Epithelial cell of proximal tubule (primary cell): ENCODE measurements around the gene RUNX2. TPM values are rescaled to one million over a fixed set of nuclear protein-coding genes. Genes with fewer than 3 reads are reported as not detected.

Experiments
- DNase-seq: peaks from one replicate; pipeline ENCODE4 v3.0.0-alpha.2; 2011; ENCODE audit warnings: low read depth
- H3K4me3 ChIP-seq: 2 replicates; pipeline ENCODE4 v1.5.1; 2011; ENCODE audit warnings: low read depth, mild to moderate bottlenecking, low read length
- CTCF ChIP-seq: conservative IDR thresholded peaks from 2 replicates; pipeline ENCODE4 v1.5.1; 2012; ENCODE audit warnings: low read depth, mild to moderate bottlenecking, low read length
- total RNA-seq: library from RNA; depleted of rRNA; stranded (reverse); fragments of >200 nt; gene quantifications from 2 replicates; pipeline ENCODE4 v1.2.3, GENCODE V29; 2015

The RUNX2 gene
- total RNA-seq, 1 donor from 2014 or later: 13.1 TPM

DNA sequence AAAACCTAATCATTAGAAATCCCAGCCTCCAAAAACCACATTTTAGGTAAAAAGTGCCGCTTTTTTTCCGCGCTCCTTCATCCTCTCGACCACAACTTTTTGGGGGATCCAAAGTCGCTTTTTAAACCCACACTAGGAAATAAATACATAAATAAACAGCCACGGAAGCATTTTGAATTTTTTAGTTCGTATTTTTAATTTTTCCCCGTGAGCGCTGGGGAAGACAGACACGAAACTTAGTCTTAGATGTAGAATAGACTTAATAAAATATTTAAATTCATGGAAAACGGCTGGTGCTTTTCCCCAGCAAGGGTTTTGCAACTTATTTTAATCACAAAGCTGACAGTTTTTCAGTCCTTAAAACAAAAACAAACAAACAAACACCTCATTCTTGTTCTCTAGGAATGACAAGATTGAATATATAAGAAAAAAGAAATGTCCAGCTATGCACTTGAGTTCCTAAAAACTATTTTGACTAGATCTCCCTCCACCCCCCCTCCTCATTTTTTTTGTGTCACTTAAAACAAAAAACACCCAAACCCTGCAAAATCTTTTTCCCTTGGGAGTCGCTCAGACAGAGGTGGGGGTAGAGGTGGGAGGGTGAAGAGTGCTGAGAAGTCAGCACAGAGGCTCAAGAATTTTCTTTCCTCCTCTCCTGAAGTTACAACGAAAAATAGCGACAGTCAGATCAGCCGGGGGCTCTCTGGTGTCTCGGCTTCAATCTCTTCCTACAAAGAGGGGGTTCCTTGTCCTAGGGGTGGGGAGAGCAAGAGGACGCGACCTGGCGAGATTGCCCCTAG lies 93.0 kb downstream of the RUNX2 start:
- DNase-seq: no peak
- TF ChIP-seq CTCF: no peak
- H3K4me3 ChIP-seq: peak overlapping the region; percentile 85

GRCh38 chr6:45421709-45422502 lies 93.8 kb downstream of the RUNX2 start:
- peak overlapping the region; percentile 85 for H3K4me3 ChIP-seq
- no peak for DNase-seq
- TF ChIP-seq CTCF: peak; percentile 30

DNA sequence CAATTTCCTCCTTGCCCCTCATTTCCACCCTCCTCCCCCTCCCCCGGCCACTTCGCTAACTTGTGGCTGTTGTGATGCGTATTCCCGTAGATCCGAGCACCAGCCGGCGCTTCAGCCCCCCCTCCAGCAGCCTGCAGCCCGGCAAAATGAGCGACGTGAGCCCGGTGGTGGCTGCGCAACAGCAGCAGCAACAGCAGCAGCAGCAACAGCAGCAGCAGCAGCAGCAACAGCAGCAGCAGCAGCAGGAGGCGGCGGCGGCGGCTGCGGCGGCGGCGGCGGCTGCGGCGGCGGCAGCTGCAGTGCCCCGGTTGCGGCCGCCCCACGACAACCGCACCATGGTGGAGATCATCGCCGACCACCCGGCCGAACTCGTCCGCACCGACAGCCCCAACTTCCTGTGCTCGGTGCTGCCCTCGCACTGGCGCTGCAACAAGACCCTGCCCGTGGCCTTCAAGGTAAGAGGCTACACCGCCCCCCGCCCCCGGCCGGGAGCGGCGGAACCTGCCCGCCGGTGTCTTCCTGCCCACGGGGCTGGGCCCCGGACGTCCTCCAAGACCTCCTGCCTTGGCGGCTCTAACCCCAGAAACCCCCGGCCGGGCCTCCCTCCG lies 94.5 kb downstream of the RUNX2 start:
- DNase-seq: no peak
- TF ChIP-seq CTCF: no peak
- H3K4me3 ChIP-seq: peak overlapping the region; percentile 85

GRCh38 chr6:45423111-45423823 lies 95.1 kb downstream of the RUNX2 start:
- no peak for DNase-seq
- H3K4me3 ChIP-seq: peak overlapping the region; percentile 85
- TF ChIP-seq CTCF: no peak

DNA sequence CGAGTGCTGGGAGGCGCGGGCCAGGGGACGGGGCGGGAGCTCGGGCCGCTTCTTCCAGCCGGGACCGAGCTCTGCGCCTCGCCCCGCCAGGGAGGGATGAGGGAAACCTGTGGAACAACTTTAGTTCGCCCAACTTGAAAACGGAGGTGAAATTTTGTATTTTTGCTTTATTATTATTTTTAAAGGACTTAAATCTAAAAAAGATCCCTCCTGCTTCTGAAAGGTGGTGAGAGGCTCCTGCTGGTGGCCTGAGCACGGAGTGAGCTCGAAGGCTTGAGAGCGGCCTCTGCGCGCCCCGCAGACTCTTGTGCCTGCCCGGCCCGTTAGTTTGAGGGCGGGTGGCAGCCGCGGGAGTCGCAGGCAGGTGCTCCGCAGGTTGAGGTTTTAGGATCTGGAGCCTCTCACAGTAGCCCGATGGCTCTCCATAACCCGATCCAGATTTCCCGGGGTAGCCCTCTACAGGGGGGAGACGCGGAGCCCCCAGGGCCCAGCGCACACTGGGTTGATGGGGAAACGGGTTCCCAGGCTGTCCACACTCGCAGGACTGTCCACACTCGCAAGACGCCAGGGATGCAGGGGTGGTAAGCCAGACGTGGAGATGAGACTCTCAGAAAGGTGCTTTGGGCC lies 95.8 kb downstream of the RUNX2 start:
- DNase-seq: no peak
- peak overlapping the region; percentile 85 for H3K4me3 ChIP-seq
- TF ChIP-seq CTCF: no peak

DNA sequence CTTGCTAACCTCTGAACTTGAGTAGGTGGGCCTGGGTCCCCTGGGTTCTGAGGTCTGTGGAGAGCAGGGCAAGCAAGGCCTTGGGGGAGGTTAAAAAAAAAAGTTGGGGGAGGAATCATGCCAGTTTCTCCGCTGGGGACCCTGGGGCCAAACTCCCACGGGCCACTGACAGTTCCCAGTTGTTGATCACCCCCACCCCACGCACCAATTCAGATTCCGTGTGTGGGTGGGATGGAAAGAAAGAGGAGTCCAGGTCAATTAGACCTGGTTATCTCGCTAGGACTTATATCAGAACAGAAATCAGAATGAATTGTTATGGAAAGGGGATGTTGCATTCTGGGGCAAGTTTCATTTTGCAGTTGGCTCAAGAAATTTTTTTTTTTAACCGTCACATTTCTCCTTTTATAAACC lies 96.3 kb downstream of the RUNX2 start:
- H3K4me3 ChIP-seq: peak overlapping the region; percentile 85
- no peak for TF ChIP-seq CTCF
- no peak for DNase-seq
